ENCODE measurements around the gene MTREX. TPM values are rescaled to one million over a fixed set of nuclear protein-coding genes. Genes with fewer than 3 reads are reported as not detected.

The MTREX gene
- 30.1 to 71.4 TPM (median 35.5 TPM) in 3 replicates for polyA plus RNA-seq
- polyA plus RNA-seq (2011; ENCODE audit: low read depth): 108 TPM
- polyA plus RNA-seq (2011; cell fraction: cytosol; rRNA removed): 29.8 and 47.3 TPM in 2 replicates
- polyA plus RNA-seq (2011; cell fraction: nucleus; rRNA removed): 38.7 and 76.6 TPM in 2 replicates
- polyA plus RNA-seq (2012; ENCODE audit: low replicate concordance): 35.8 and 51.4 TPM in 2 replicates
- 18.4 to 69.4 TPM (median 24.0 TPM) in 3 replicates for polyA minus RNA-seq
- polyA minus RNA-seq (2011; cell fraction: cytosol; rRNA and poly(A)+ RNA removed): 34.5 TPM
- 26.6 and 71.6 TPM in 2 replicates for polyA minus RNA-seq (2011; cell fraction: nucleus; rRNA and poly(A)+ RNA removed)

- Histone ChIP-seq H3K9ac (ENCODE audit: control insufficient read depth, extremely low read depth, insufficient read depth, low read length) (peak within 1 kb of the TSS; percentile 98), H3K79me2 (ENCODE audit: control insufficient read depth, insufficient read depth, low read length) (peaks cover 85% of the 10 kb centered on the region), H3K27ac (ENCODE audit: control insufficient read depth, insufficient read depth, low read length) (peak within 1 kb of the TSS; percentile 98), H3K4me2 (ENCODE audit: control insufficient read depth, extremely low read depth, insufficient read depth, low read depth, low read length) (peak within 1 kb of the TSS; percentile 91), H3K9me3 (ENCODE audit: control insufficient read depth, low read depth, low read length) (no peaks in the 10 kb centered on the region), H4K20me1 (ENCODE audit: control insufficient read depth, extremely low read depth, insufficient read depth, low read length) (no peaks in the 10 kb centered on the region), H3K4me3 (ENCODE audit: control insufficient read depth in 2 of 3, extremely low read depth in 1 of 3, insufficient read depth in 2 of 3, low read depth in 1 of 3, low read length in 3 of 3) (peak within 1 kb of the TSS; percentile 93 to 99 (median 94)), H3K9me1 (ENCODE audit: control insufficient read depth, extremely low read depth, insufficient read depth, low read length) (no peaks in the 10 kb centered on the region), H3K27me3 (ENCODE audit: control insufficient read depth, extremely low read depth, insufficient read depth, low read length) (no peaks in the 10 kb centered on the region), H3K36me3 (ENCODE audit: control insufficient read depth in 2 of 2, extremely low read depth in 1 of 2, insufficient read depth in 2 of 2, low read length in 2 of 2) (peaks cover 2 to 3% of the 10 kb centered on the region in 2 experiments), H2AFZ (ENCODE audit: control insufficient read depth, low read length) (peak within 1 kb of the TSS; percentile 94), H3K4me1 (ENCODE audit: control insufficient read depth, extremely low read depth, insufficient read depth, low read length) (peaks cover 38% of the 10 kb centered on the region)
- dilution Hi-C loops (cut with MboI; ENCODE audit: extremely low pct_ligation_motif_present, low sequenced_read_pairs): no loop called here
- TF ChIP-seq EZH2 (IDR thresholded peaks at IDR 0.05; ENCODE audit: low read length): no peak
- TF ChIP-seq CTCF (optimal IDR thresholded peaks at IDR 0.05 in 1 of 3, IDR thresholded peaks at IDR 0.05 in 1 of 3, conservative IDR thresholded peaks at IDR 0.05 in 1 of 3; ENCODE audit: extremely low read depth in 1 of 3, insufficient read depth in 2 of 3, low read length in 3 of 3): no peak
- FAIRE-seq (peak; percentile 73), DNase-seq (ENCODE audit: low read depth, low spot score) (peak; percentile 33)
Measured at GRCh38 chr5:55307383-55308253, at the start of gene MTREX, which contains the start of gene DHX29. MTREX (plus strand) TSS chr5:55307989; CDS start chr5:55308014, 25 bp downstream. DHX29 (minus strand) TSS chr5:55307694; CDS start chr5:55307573, 121 bp downstream.

GRCh38 chr5:55258339-55258738 lies 49.5 kb upstream of the MTREX start:
- FAIRE-seq: no peak

More at GRCh38 chr5:55258339-55258738, 49.5 kb upstream of the MTREX start:
- no peak overlapping the region for H2AFZ ChIP-seq (ENCODE audit: control insufficient read depth, low read length)
- no peaks in the 10 kb centered on the region for H3K27me3 ChIP-seq (ENCODE audit: control insufficient read depth, extremely low read depth, insufficient read depth, low read length)
- no peaks in the 10 kb centered on the region for H4K20me1 ChIP-seq (ENCODE audit: control insufficient read depth, extremely low read depth, insufficient read depth, low read length)
- no peaks in the 10 kb centered on the region for H3K9me1 ChIP-seq (ENCODE audit: control insufficient read depth, extremely low read depth, insufficient read depth, low read length)
- H3K79me2 ChIP-seq (ENCODE audit: control insufficient read depth, insufficient read depth, low read length): no peaks in the 10 kb centered on the region
- no peak for DNase-seq (ENCODE audit: low read depth, low spot score)
- H3K27ac ChIP-seq (ENCODE audit: control insufficient read depth, insufficient read depth, low read length): no peak overlapping the region
- no peak overlapping the region for H3K9ac ChIP-seq (ENCODE audit: control insufficient read depth, extremely low read depth, insufficient read depth, low read length)
- no peaks in the 10 kb centered on the region for H3K4me1 ChIP-seq (ENCODE audit: control insufficient read depth, extremely low read depth, insufficient read depth, low read length)
- H3K4me3 ChIP-seq (ENCODE audit: control insufficient read depth in 2 of 3, extremely low read depth in 1 of 3, insufficient read depth in 2 of 3, low read depth in 1 of 3, low read length in 3 of 3): no peak overlapping the region
- dilution Hi-C loops (cut with MboI; ENCODE audit: extremely low pct_ligation_motif_present, low sequenced_read_pairs): no loop called here
- H3K4me2 ChIP-seq (ENCODE audit: control insufficient read depth, extremely low read depth, insufficient read depth, low read depth, low read length): no peak overlapping the region
- no peaks in the 10 kb centered on the region for H3K9me3 ChIP-seq (ENCODE audit: control insufficient read depth, low read depth, low read length)
- no peak for TF ChIP-seq CTCF (optimal IDR thresholded peaks at IDR 0.05 in 1 of 3, IDR thresholded peaks at IDR 0.05 in 1 of 3, conservative IDR thresholded peaks at IDR 0.05 in 1 of 3; ENCODE audit: extremely low read depth in 1 of 3, insufficient read depth in 2 of 3, low read length in 3 of 3)
- no peak for TF ChIP-seq EZH2 (IDR thresholded peaks at IDR 0.05; ENCODE audit: low read length)
- peaks cover 3 to 9% of the 10 kb centered on the region in 2 experiments for H3K36me3 ChIP-seq (ENCODE audit: control insufficient read depth in 2 of 2, extremely low read depth in 1 of 2, insufficient read depth in 2 of 2, low read length in 2 of 2)

Measured in keratinocyte (primary cell).